Sigmoid colon (tissue), 7 donors: ENCODE data around the gene GRB14. TPM values are rescaled to one million over a fixed set of nuclear protein-coding genes. Genes with fewer than 3 reads are reported as not detected.

Experiments used
- DNase-seq: peaks from one replicate; pipeline ENCODE4 v3.0.0-alpha.2; 2019
- H3K27ac ChIP-seq, 4 donors: fragments of 200-600 bp; sonication (generic); one replicate each; pipeline ENCODE4 v1.5.1; 2016 to 2019; ENCODE audit warnings: mild to moderate bottlenecking in 1 of 4
- H3K27me3 ChIP-seq, 3 donors: fragments of 200-600 bp; sonication (generic); one replicate each; pipeline ENCODE4 v1.5.1; 2019; ENCODE audit warnings: mild to moderate bottlenecking in 1 of 3
- H3K36me3 ChIP-seq, 4 donors: fragments of 200-600 bp; sonication (generic); one replicate each; pipeline ENCODE4 v1.5.1; 2016 to 2019
- H3K4me1 ChIP-seq, 4 donors: fragments of 200-600 bp; sonication (generic); one replicate each; pipeline ENCODE4 v1.5.1; 2017 to 2019
- H3K4me3 ChIP-seq, 4 donors: fragments of 200-600 bp; sonication (generic); one replicate each; pipeline ENCODE4 v1.5.1; 2017 to 2019; ENCODE audit warnings: mild to moderate bottlenecking in 2 of 4, moderate library complexity in 1 of 4
- H3K9me3 ChIP-seq, 4 donors: fragments of 200-600 bp in 3 of 4; sonication (generic) in 3 of 4; one replicate each; pipeline versions ENCODE4 v1.5.1 to v1.6.1; 2013 to 2019
- CTCF ChIP-seq, 4 experiments: fragments of 450-650 bp in 3 of 4; fragments of 200-600 bp in 1 of 4; IDR thresholded peaks; one replicate each; pipeline ENCODE4 v1.5.1; 2016 to 2019; ENCODE audit warnings: antibody characterized with exemption in 4 of 4, mild to moderate bottlenecking in 3 of 4, moderate library complexity in 2 of 4
- EP300 ChIP-seq, 4 donors: sonication (generic); formaldehyde crosslinking; IDR thresholded peaks; one replicate each; pipeline ENCODE4 v1.6.1; 2017; ENCODE audit warnings: antibody characterized with exemption in 4 of 4
- POLR2A ChIP-seq, 2 donors: fragments of 450-650 bp; IDR thresholded peaks; one replicate each; pipeline ENCODE4 v1.6.1; 2016; ENCODE audit warnings: antibody characterized with exemption in 2 of 2, mild to moderate bottlenecking in 2 of 2, moderate library complexity in 2 of 2
- POLR2AphosphoS5 ChIP-seq, 4 donors: sonication (generic); formaldehyde crosslinking; IDR thresholded peaks; one replicate each; pipeline ENCODE4 v1.6.1; 2017; ENCODE audit warnings: antibody characterized with exemption in 4 of 4
- WGBS, 2 donors: extraction: QIAGEN DNeasy Blood & Tissue Kit; methylation state at CpG; one replicate each; pipeline ENCODE4 v1.1.7; 2013; 5-methylcytosine and 5-hydroxymethylcytosine counted together
- intact Hi-C: fragments of 100-400 bp; cut with DNase I; formaldehyde crosslinking; loops from one replicate; pipeline ENCODE4 v1.15.1; 2023
- polyA plus RNA-seq, 3 donors: library from polyadenylated mRNA; stranded (reverse); fragments of 200-250 nt; gene quantifications; one replicate each; pipeline ENCODE4 v1.2.3, GENCODE V29; 2013
- total RNA-seq, 4 donors: library from RNA; depleted of rRNA; stranded (reverse); fragments of >200 nt; gene quantifications; one replicate each; pipeline ENCODE4 v1.1.0, GENCODE V29; 2016
- donor health status: healthy with polysubstance abuse.
- donor health status: Bipolar disorder and iron deficiency.
- donor health status: healthy.

Gene GRB14
- total and polyA plus RNA-seq, 7 donors = 0.46 to 19.8 (median 12.5) TPM

- intact Hi-C loops = no loop called here
- Histone ChIP-seq H3K27me3 (no peaks in the 10 kb centered on the region), H3K4me3 (no peak overlapping the region), H3K4me1 (peaks cover 0 to 35% (median 20%) of the 10 kb centered on the region in 4 donors), H3K27ac (peak overlapping the region in 2 of 4 donors; percentile 60 to 75), H3K9me3 (no peaks in the 10 kb centered on the region), H3K36me3 (no peaks in the 10 kb centered on the region)
- TF ChIP-seq EP300 (IDR thresholded peaks at IDR 0.05) = no peak
- no peak for TF ChIP-seq POLR2A (IDR thresholded peaks at IDR 0.05)
- no peak for TF ChIP-seq CTCF (IDR thresholded peaks at IDR 0.05)
- no peak for TF ChIP-seq POLR2AphosphoS5 (IDR thresholded peaks at IDR 0.05)
- 86 to 94% methylated on average over 2 of the region's 2 CpGs for WGBS, 2 donors
- no peak for DNase-seq
Observed at GRCh38 chr2:164605295-164605694, 16.0 kb downstream of the GRB14 start.

DNA sequence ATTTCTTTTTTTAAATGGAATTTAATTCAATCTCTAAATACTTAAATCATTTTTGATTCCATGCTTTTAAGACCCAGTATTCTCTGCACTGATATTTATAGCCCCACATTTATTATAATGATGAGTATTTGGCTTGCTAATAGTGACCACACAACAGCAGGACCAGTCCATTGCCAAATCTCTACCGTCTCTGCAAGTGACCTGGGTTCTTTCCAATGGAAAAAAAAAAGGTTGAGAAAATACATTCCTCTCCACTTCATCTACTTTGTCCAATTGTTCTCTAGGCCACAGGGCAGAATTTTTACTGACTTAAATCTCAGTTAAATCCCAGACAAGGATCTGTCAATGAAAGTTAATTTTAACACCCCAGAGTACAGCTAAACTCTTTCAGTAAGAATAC is 20.5 kb downstream of the GRB14 start:
- Histone ChIP-seq H3K27ac (no peak overlapping the region), H3K4me1 (peaks cover 0 to 24% (median 12%) of the 10 kb centered on the region in 4 donors), H3K9me3 (no peaks in the 10 kb centered on the region), H3K27me3 (no peaks in the 10 kb centered on the region), H3K4me3 (no peak overlapping the region), H3K36me3 (no peaks in the 10 kb centered on the region)
- no peak for DNase-seq
- intact Hi-C loops = no loop called here
- TF ChIP-seq POLR2A (IDR thresholded peaks at IDR 0.05) (no peak), CTCF (IDR thresholded peaks at IDR 0.05) (no peak)
- WGBS, 2 donors = 83% methylated on average over 1 of the region's 1 CpG

GRCh38 chr2:164599954-164600589 is 21.2 kb downstream of the GRB14 start:
- H3K9me3 ChIP-seq = no peaks in the 10 kb centered on the region
- intact Hi-C loops = loop anchor here (2.0 kb wide), 1 partner anchor 37 kb away; no protein-coding TSS in a partner anchor
- no peaks in the 10 kb centered on the region for H3K36me3 ChIP-seq
- no peak overlapping the region for H3K4me3 ChIP-seq
- no peak for DNase-seq
- H3K4me1 ChIP-seq = peaks cover 0 to 22% (median 8%) of the 10 kb centered on the region in 4 donors
- no peak overlapping the region for H3K27ac ChIP-seq
- TF ChIP-seq POLR2A (IDR thresholded peaks at IDR 0.05) (no peak), POLR2AphosphoS5 (IDR thresholded peaks at IDR 0.05) (no peak), EP300 (IDR thresholded peaks at IDR 0.05) (no peak), CTCF (IDR thresholded peaks at IDR 0.05) (peak; percentile 41 to 55 (median 52))
- WGBS, 2 donors = 33 to 37% methylated on average over 3 of the region's 3 CpGs
- H3K27me3 ChIP-seq = no peaks in the 10 kb centered on the region

DNA sequence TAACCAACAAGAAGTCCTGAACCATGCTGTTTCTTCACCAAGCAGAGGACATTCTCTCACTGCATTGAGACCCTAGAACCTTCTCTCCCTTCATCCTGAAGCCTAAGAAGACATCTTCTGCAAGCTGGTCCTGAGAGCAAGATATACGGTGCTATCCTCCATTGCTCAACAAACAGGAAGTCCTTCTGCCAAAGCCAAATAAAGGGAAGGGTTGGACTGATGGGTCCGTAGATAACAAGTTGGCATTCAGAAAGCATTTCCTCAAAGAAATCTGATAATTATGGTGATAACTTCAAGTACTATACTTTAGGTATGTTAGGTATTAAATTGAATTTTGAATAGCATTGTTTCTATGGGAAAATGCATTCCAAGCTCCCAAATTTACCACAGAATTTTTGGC is 23.3 kb downstream of the GRB14 start:
- DNase-seq = no peak
- H3K9me3 ChIP-seq = no peaks in the 10 kb centered on the region
- no peak overlapping the region for H3K27ac ChIP-seq
- H3K27me3 ChIP-seq = no peaks in the 10 kb centered on the region
- no peak overlapping the region for H3K4me3 ChIP-seq
- intact Hi-C loops = loop anchor here (2.0 kb wide), 1 partner anchor 35 kb away; no protein-coding TSS in a partner anchor
- H3K4me1 ChIP-seq = peaks cover 0 to 27% (median 7%) of the 10 kb centered on the region in 4 donors
- H3K36me3 ChIP-seq = no peaks in the 10 kb centered on the region
- WGBS, 2 donors = 12 to 33% methylated on average over 2 of the region's 2 CpGs
- TF ChIP-seq CTCF (IDR thresholded peaks at IDR 0.05) (no peak), POLR2A (IDR thresholded peaks at IDR 0.05) (no peak), POLR2AphosphoS5 (IDR thresholded peaks at IDR 0.05) (no peak), EP300 (IDR thresholded peaks at IDR 0.05) (no peak)

DNA sequence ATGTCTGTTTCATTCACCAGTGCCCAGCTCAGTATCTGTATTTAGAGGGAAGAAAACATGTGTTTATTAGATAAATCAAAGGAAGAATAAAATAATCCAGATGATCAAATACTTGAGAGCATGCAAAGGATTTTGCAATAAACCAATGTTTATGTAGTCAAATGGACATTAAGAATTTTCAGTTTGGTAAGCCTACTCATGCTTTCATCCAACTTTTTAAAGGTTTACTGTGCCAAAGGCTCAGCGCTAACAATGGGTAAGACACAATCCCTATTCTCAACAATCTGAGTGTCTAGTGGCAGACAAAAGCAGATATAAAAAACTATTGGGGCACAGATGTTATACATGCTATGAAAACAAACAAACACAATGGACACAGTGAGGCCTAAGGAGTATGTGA is 26.3 kb downstream of the GRB14 start:
- Histone ChIP-seq H3K27me3 (no peaks in the 10 kb centered on the region), H3K4me1 (peaks cover 0 to 12% (median 0%) of the 10 kb centered on the region in 4 donors), H3K36me3 (no peaks in the 10 kb centered on the region), H3K4me3 (no peak overlapping the region), H3K27ac (peak overlapping the region in 1 of 4 donors; percentile 9), H3K9me3 (no peaks in the 10 kb centered on the region)
- DNase-seq = no peak
- no peak for TF ChIP-seq POLR2A (IDR thresholded peaks at IDR 0.05)
- TF ChIP-seq CTCF (IDR thresholded peaks at IDR 0.05) = no peak
- no peak for TF ChIP-seq EP300 (IDR thresholded peaks at IDR 0.05)
- no peak for TF ChIP-seq POLR2AphosphoS5 (IDR thresholded peaks at IDR 0.05)
- WGBS, 2 donors = 88 to 91% methylated on average over 1 of the region's 1 CpG
- intact Hi-C loops = no loop called here
